ENCODE measurements around the gene C5orf63. TPM values are rescaled to one million over a fixed set of nuclear protein-coding genes. Genes with fewer than 3 reads are reported as not detected.

Gene C5orf63
- total and polyA plus RNA-seq, 2 donors = 6.1 to 6.9 TPM

DNA sequence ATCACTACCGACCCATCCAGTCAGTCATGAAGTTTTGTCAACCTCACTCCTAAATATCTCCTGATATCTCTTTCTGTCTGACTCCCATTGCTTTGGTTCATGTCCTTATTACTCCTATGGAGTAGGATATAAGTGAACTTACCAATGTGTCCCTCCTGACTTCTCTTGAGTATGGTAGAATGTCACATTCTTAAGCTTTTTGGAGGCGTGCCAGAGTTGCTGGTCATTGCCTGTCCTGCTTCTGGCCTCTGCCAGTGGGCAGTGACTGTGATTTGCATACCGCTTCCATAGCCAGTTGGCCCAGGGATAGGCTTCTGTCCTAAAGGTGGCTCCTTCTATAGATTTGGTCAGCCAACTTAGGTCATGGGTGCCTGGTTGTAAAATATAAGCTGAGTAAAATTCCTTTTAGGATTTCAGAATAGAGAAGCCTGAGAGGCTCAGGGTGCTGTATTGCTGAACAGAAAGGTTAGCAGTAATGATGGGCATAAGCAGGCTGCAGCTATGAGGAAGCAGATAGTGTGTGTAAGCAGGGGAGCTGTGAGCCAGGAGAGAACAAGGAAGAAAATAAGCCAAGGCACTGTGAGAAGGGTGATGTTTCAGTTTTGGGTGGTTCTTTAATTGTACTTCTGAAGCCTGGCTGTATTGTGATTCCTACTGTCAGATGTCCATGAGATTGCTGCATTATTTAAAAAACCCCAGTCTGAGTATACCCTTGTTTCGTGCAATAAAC is 26.8 kb downstream of the C5orf63 start:
- Histone ChIP-seq H3K4me3 (ENCODE audit: low read length in 2 of 2) (no peak overlapping the region), H3K27ac (ENCODE audit: low read depth in 1 of 2, low read length in 1 of 2) (no peak overlapping the region), H3K9me3 (ENCODE audit: control insufficient read depth in 2 of 2, insufficient read depth in 1 of 2, low read length in 1 of 2) (no peaks in the 10 kb centered on the region), H3K36me3 (ENCODE audit: control insufficient read depth in 2 of 2, insufficient read depth in 2 of 2, low read length in 1 of 2) (no peaks in the 10 kb centered on the region), H3K27me3 (ENCODE audit: control insufficient read depth in 2 of 2, insufficient read depth in 1 of 2, low read length in 1 of 2) (no peaks in the 10 kb centered on the region), H3K4me1 (ENCODE audit: control insufficient read depth in 2 of 2, insufficient read depth in 2 of 2, low read length in 2 of 2) (no peaks in the 10 kb centered on the region)
- no peak for DNase-seq (ENCODE audit: low read depth in 6 of 9, low spot score in 9 of 9)
- 97% methylated on average over 4 of the region's 4 CpGs for WGBS

- H3K27ac ChIP-seq (ENCODE audit: low read depth in 1 of 2, low read length in 1 of 2) = no peak overlapping the region
- no peaks in the 10 kb centered on the region for H3K36me3 ChIP-seq (ENCODE audit: control insufficient read depth in 2 of 2, insufficient read depth in 2 of 2, low read length in 1 of 2)
- no peaks in the 10 kb centered on the region for H3K4me1 ChIP-seq (ENCODE audit: control insufficient read depth in 2 of 2, insufficient read depth in 2 of 2, low read length in 2 of 2)
- H3K27me3 ChIP-seq (ENCODE audit: control insufficient read depth in 2 of 2, insufficient read depth in 1 of 2, low read length in 1 of 2) = no peaks in the 10 kb centered on the region
- WGBS = 94% methylated on average over 2 of the region's 2 CpGs
- DNase-seq (ENCODE audit: low read depth in 6 of 9, low spot score in 9 of 9) = no peak
- H3K4me3 ChIP-seq (ENCODE audit: low read length in 2 of 2) = no peak overlapping the region
- H3K9me3 ChIP-seq (ENCODE audit: control insufficient read depth in 2 of 2, insufficient read depth in 1 of 2, low read length in 1 of 2) = no peaks in the 10 kb centered on the region
Observed at GRCh38 chr5:127042593-127042992, 30.7 kb downstream of the C5orf63 start.

GRCh38 chr5:127041571-127041970 is 31.7 kb downstream of the C5orf63 start:
- no peaks in the 10 kb centered on the region for H3K27me3 ChIP-seq (ENCODE audit: control insufficient read depth in 2 of 2, insufficient read depth in 1 of 2, low read length in 1 of 2)
- H3K9me3 ChIP-seq (ENCODE audit: control insufficient read depth in 2 of 2, insufficient read depth in 1 of 2, low read length in 1 of 2) = no peaks in the 10 kb centered on the region
- H3K4me3 ChIP-seq (ENCODE audit: low read length in 2 of 2) = no peak overlapping the region
- DNase-seq (ENCODE audit: low read depth in 6 of 9, low spot score in 9 of 9) = no peak
- H3K36me3 ChIP-seq (ENCODE audit: control insufficient read depth in 2 of 2, insufficient read depth in 2 of 2, low read length in 1 of 2) = no peaks in the 10 kb centered on the region
- H3K4me1 ChIP-seq (ENCODE audit: control insufficient read depth in 2 of 2, insufficient read depth in 2 of 2, low read length in 2 of 2) = no peaks in the 10 kb centered on the region
- no peak overlapping the region for H3K27ac ChIP-seq (ENCODE audit: low read depth in 1 of 2, low read length in 1 of 2)
- WGBS = 94% methylated on average over 3 of the region's 3 CpGs

GRCh38 chr5:127040796-127041520 is 32.3 kb downstream of the C5orf63 start:
- WGBS = 93% methylated on average over 9 of the region's 9 CpGs
- H3K27ac ChIP-seq (ENCODE audit: low read depth in 1 of 2, low read length in 1 of 2) = no peak overlapping the region
- H3K36me3 ChIP-seq (ENCODE audit: control insufficient read depth in 2 of 2, insufficient read depth in 2 of 2, low read length in 1 of 2) = no peaks in the 10 kb centered on the region
- no peaks in the 10 kb centered on the region for H3K27me3 ChIP-seq (ENCODE audit: control insufficient read depth in 2 of 2, insufficient read depth in 1 of 2, low read length in 1 of 2)
- no peak overlapping the region for H3K4me3 ChIP-seq (ENCODE audit: low read length in 2 of 2)
- no peak for DNase-seq (ENCODE audit: low read depth in 6 of 9, low spot score in 9 of 9)
- H3K4me1 ChIP-seq (ENCODE audit: control insufficient read depth in 2 of 2, insufficient read depth in 2 of 2, low read length in 2 of 2) = no peaks in the 10 kb centered on the region
- H3K9me3 ChIP-seq (ENCODE audit: control insufficient read depth in 2 of 2, insufficient read depth in 1 of 2, low read length in 1 of 2) = no peaks in the 10 kb centered on the region

GRCh38 chr5:127038550-127038949 is 34.8 kb downstream of the C5orf63 start:
- H3K9me3 ChIP-seq (ENCODE audit: control insufficient read depth in 2 of 2, insufficient read depth in 1 of 2, low read length in 1 of 2) = no peaks in the 10 kb centered on the region
- no peak for DNase-seq (ENCODE audit: low read depth in 6 of 9, low spot score in 9 of 9)
- no peak overlapping the region for H3K27ac ChIP-seq (ENCODE audit: low read depth in 1 of 2, low read length in 1 of 2)
- no peaks in the 10 kb centered on the region for H3K27me3 ChIP-seq (ENCODE audit: control insufficient read depth in 2 of 2, insufficient read depth in 1 of 2, low read length in 1 of 2)
- H3K36me3 ChIP-seq (ENCODE audit: control insufficient read depth in 2 of 2, insufficient read depth in 2 of 2, low read length in 1 of 2) = no peaks in the 10 kb centered on the region
- no peak overlapping the region for H3K4me3 ChIP-seq (ENCODE audit: low read length in 2 of 2)
- H3K4me1 ChIP-seq (ENCODE audit: control insufficient read depth in 2 of 2, insufficient read depth in 2 of 2, low read length in 2 of 2) = no peaks in the 10 kb centered on the region
- WGBS = 93% methylated on average over 4 of the region's 4 CpGs

GRCh38 chr5:127031863-127032232 is 41.5 kb downstream of the C5orf63 start:
- H3K27me3 ChIP-seq (ENCODE audit: control insufficient read depth in 2 of 2, insufficient read depth in 1 of 2, low read length in 1 of 2) = peaks cover 5 to 35% of the 10 kb centered on the region in 2 donors
- no peaks in the 10 kb centered on the region for H3K36me3 ChIP-seq (ENCODE audit: control insufficient read depth in 2 of 2, insufficient read depth in 2 of 2, low read length in 1 of 2)
- H3K4me1 ChIP-seq (ENCODE audit: control insufficient read depth in 2 of 2, insufficient read depth in 2 of 2, low read length in 2 of 2) = peaks cover 5 to 22% of the 10 kb centered on the region in 2 donors
- H3K9me3 ChIP-seq (ENCODE audit: control insufficient read depth in 2 of 2, insufficient read depth in 1 of 2, low read length in 1 of 2) = peaks cover 0 to 1% of the 10 kb centered on the region in 2 donors
- no peak overlapping the region for H3K27ac ChIP-seq (ENCODE audit: low read depth in 1 of 2, low read length in 1 of 2)
- no peak for DNase-seq (ENCODE audit: low read depth in 6 of 9, low spot score in 9 of 9)
- WGBS = 98% methylated on average over 2 of the region's 2 CpGs
- no peak overlapping the region for H3K4me3 ChIP-seq (ENCODE audit: low read length in 2 of 2)

GRCh38 chr5:127031147-127031862 is 42.0 kb downstream of the C5orf63 start:
- H3K4me3 ChIP-seq (ENCODE audit: low read length in 2 of 2) = peak overlapping the region; percentile 74 to 76
- no peak overlapping the region for H3K27ac ChIP-seq (ENCODE audit: low read depth in 1 of 2, low read length in 1 of 2)
- no peaks in the 10 kb centered on the region for H3K36me3 ChIP-seq (ENCODE audit: control insufficient read depth in 2 of 2, insufficient read depth in 2 of 2, low read length in 1 of 2)
- WGBS = 23% methylated on average over 45 of the region's 45 CpGs
- H3K27me3 ChIP-seq (ENCODE audit: control insufficient read depth in 2 of 2, insufficient read depth in 1 of 2, low read length in 1 of 2) = peaks cover 5 to 35% of the 10 kb centered on the region in 2 donors
- H3K4me1 ChIP-seq (ENCODE audit: control insufficient read depth in 2 of 2, insufficient read depth in 2 of 2, low read length in 2 of 2) = peaks cover 5 to 22% of the 10 kb centered on the region in 2 donors
- peaks cover 0 to 1% of the 10 kb centered on the region in 2 donors for H3K9me3 ChIP-seq (ENCODE audit: control insufficient read depth in 2 of 2, insufficient read depth in 1 of 2, low read length in 1 of 2)
- peak in 2 of 9 donors; percentile 36 to 44 for DNase-seq (ENCODE audit: low read depth in 6 of 9, low spot score in 9 of 9)

DNA sequence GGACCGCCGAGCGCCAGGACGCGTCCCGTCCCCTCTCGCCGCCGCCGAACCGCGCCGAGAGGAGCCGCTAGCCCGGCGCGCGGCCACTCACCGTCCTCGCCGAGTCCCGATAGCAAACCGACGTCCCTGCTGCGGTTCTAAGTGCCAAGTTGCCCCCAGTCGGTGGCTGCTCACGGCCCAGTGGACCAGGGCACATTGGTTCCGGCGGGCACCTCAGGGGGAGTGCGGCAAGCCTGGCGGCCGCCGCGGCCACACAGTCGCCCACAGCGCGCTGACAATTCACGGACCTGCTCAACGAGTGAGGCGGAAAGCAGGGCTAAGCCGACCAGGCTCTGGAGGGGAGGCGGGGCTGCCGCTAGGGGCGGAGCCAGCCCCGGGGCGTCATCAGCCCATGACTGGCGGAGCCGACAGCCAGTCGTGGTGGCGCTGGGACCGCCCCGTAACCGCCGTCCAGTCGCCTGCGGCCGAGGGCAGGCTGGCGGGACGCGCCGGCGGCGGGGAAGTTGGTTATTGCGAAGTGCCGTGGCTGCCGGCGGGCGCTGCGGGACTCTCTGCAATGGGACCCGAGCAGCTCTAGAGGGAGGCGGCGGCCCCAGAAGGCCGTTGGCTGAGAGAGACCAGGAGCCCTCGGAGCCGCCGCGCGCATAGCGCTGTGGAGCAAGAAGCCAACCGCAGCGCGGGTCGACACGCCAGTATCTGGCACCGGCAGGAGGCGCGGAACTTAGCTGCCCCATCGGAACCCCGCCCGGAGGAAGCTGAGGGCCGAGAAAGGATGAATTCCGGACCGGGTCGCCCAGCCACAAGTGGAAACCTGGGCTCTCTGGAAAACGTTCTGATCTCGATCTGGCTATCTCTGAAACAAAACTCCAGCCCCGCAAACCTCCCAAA is 42.8 kb downstream of the C5orf63 start, which contains the start of gene MARCHF3:
Gene MARCHF3 (minus strand): TSS at position 300 of the 888 bp plus-strand sequence. CDS start 112,387 bp downstream, outside the sequence.
- Histone ChIP-seq H3K9me3 (ENCODE audit: control insufficient read depth in 2 of 2, insufficient read depth in 1 of 2, low read length in 1 of 2) (peaks cover 0 to 1% of the 10 kb centered on the region in 2 donors), H3K27ac (ENCODE audit: low read depth in 1 of 2, low read length in 1 of 2) (peak within 1 kb of the TSS; percentile 56 to 80), H3K4me1 (ENCODE audit: control insufficient read depth in 2 of 2, insufficient read depth in 2 of 2, low read length in 2 of 2) (peaks cover 5 to 22% of the 10 kb centered on the region in 2 donors), H3K36me3 (ENCODE audit: control insufficient read depth in 2 of 2, insufficient read depth in 2 of 2, low read length in 1 of 2) (no peaks in the 10 kb centered on the region), H3K27me3 (ENCODE audit: control insufficient read depth in 2 of 2, insufficient read depth in 1 of 2, low read length in 1 of 2) (peaks cover 5 to 35% of the 10 kb centered on the region in 2 donors), H3K4me3 (ENCODE audit: low read length in 2 of 2) (peak within 1 kb of the TSS; percentile 74 to 76)
- under 1% methylated on average over 97 of the region's 97 CpGs for WGBS
- peak; percentile 81 to 96 (median 91) for DNase-seq (ENCODE audit: low read depth in 6 of 9, low spot score in 9 of 9)

Measured in thymus (tissue), 11 donors.